LNCAP (cell line): ENCODE data around the gene TOMM20.
A peak's percentile ranks its signal among the peaks of the same experiment; 100 is the strongest.

Experiments used
- TF ChIP-seq, protein P1 (sequence below): fragments of 450-650 bp; IDR thresholded peaks from 2 replicates; pipeline ENCODE4 v1.5.1; 2017; ENCODE audit warnings: mild to moderate bottlenecking

The TOMM20 gene

DNA sequence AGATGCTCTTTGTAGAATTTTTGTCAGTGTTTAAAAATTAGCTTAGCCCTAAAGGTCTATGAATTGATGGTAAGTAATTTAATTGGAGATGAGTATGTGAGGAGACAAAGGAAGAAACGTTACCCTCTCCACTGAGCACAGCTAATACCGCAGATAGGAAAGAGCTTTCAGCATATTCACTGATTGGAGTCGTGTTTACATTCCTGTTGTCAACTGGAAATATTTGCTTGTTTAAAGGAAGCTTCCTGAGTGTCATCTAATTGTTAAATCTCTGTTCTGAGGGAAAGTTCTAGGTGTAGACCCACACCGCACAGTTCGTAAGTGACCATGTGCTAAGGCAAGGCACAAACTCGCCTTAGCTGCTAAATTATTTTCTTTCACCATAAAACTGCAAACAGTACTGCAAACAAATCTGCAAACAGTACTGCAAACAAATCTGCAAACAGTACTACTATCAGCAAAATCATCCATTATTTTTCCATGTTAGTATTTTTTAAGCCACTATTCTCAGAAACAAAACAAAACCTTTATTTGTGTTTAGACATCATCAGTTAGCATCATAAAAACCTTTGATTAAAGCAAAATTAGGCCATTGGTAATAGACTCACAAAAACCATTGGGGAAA is 32.6 kb downstream of the TOMM20 start:
- TF ChIP-seq, protein P1, sequence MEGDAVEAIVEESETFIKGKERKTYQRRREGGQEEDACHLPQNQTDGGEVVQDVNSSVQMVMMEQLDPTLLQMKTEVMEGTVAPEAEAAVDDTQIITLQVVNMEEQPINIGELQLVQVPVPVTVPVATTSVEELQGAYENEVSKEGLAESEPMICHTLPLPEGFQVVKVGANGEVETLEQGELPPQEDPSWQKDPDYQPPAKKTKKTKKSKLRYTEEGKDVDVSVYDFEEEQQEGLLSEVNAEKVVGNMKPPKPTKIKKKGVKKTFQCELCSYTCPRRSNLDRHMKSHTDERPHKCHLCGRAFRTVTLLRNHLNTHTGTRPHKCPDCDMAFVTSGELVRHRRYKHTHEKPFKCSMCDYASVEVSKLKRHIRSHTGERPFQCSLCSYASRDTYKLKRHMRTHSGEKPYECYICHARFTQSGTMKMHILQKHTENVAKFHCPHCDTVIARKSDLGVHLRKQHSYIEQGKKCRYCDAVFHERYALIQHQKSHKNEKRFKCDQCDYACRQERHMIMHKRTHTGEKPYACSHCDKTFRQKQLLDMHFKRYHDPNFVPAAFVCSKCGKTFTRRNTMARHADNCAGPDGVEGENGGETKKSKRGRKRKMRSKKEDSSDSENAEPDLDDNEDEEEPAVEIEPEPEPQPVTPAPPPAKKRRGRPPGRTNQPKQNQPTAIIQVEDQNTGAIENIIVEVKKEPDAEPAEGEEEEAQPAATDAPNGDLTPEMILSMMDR = no peak

DNA sequence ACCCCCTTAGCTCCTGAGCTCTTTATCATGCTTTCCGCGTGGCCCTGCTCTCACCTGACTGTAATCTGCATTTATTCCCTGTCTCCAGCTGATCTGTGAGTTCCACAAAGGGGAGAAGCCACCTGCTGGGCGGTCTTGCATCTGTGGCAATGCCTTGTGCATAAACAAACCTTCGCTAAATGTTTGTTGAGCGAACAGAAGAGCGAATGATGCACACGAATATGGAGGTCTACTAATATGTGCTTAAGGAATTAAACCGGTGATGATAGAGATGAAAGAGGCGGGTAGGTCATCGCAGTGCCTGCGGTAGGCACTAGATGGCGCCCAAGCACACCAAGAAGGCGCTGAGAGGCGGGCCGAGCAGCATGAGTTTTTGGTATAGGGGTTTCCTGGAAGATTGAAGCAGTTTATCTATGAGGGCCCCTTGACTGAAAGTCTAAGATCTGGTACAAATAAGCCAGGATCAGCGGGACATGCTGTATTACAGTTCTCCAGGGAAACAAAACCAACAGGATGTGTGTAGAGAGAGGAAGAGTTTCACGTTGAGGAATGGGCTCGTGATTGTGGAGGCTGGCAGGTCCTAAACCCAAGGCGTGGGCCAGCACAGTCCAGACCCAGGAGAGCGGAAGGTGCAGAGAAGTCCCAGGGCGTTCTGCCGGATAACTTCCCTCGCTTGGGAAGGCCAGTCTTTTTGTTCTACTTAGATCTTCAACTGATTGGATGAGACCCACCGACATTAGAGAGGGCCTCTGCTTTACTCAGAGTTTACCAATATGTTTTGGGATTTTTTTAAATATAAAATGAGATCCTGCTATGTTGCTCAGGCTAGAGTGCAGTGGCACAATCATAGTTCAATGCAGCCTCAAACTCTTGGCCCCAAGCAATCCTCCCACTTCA is 34.7 kb downstream of the TOMM20 start:
- TF ChIP-seq, protein P1 = peak; percentile 99

DNA sequence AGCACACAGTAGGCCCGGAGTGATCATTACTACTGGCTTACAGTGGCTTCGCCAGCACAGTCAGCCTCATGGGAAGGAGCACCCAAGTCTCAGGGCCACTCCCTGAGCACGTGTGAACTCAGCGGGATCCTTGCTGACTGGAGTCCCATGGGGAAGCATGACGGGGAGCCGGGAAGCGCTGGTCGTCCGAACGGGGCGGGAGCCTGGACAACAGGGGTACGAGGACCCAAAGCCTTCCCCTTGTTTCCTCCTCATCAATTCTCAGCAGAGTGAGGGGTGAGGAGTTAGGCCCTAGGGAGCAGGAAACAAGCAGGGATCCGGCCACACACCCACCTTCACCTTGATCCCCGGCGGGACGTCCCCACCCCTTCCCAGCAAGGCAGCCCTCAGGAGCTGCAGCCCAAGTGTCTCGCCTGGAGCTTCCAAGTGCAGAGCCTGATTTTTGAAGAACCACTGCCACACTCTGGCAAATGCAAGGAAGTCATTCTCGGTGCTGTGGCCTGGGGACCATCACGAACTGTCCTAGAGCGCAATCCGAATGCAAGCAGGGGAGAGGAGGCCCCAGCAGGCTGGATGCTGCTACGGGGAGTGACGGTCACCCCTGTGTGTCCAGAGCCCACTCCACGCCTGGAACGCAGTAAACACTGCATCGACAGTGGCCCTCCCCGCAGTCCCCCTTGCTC is 35.5 kb downstream of the TOMM20 start:
- TF ChIP-seq, protein P1 = no peak

DNA sequence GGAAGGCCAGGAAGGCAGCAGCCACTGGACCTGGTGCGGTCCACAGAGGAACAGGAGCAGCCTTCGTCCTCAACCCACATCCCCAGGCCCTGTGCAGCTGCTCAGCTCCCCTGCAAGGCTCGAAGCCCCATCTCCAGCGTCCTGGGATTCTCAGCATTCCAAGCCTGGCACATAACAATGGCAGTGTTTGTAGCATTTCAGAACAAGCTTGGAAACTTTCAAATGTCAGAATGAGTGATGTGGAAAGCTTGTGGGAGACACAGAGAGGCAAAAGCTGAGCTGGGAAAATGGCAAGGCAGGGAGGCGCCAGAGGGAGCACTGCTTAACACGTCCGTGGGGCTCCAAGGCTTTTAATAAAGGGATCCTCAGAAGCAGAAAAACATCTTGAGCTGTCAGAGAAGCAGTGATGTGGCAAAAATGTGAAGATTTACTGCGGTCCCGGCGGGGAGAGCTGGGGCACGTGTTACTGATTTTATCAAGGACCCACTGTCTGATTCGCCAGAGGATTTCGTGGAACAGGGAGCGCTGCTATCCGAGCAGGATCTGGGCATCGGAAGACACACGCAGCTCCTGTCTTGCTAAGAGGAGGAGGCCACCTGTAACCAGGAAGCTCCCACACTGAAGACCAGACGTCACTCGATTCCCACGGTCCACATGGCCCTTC is 38.1 kb downstream of the TOMM20 start:
- TF ChIP-seq, protein P1 = no peak

DNA sequence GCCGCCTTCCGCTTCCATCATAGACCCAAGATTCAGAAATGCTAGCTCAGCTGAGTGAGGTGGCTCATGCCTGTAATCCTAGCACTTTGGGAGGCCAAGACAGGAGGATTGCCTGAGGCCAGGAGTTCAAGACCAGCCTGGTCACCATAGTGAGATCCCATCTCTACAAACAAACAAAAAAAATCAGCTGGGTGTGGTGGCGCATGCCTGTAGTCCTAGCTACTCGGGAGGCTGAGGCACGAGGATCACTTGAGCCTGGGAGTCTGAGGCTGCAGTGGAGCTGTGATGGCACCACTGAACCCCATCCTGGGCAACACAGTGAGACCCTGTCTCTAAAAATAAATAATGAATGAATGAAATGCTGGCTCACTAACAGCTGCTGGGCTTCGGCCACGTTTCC is 39.7 kb downstream of the TOMM20 start:
- TF ChIP-seq, protein P1 = no peak

DNA sequence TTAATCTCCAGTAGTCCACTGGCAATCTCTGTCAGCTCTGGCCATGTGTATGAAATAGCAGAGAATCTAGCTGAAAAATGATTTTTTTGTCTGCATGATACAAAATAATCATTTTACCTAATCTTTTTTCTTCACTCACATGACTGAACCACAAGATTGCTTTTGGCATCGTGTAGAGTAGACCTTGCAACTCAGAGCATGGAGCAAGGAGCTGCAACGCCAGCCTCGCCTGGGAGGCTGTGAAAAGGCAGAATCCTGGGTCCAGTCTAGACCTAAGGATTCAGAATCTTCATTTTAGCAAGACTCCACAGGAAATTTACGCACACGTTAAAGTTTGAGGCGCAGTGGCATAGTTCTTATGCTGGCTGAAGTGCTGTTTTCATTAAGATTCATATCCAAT is 40.2 kb downstream of the TOMM20 start:
- TF ChIP-seq, protein P1 = no peak

DNA sequence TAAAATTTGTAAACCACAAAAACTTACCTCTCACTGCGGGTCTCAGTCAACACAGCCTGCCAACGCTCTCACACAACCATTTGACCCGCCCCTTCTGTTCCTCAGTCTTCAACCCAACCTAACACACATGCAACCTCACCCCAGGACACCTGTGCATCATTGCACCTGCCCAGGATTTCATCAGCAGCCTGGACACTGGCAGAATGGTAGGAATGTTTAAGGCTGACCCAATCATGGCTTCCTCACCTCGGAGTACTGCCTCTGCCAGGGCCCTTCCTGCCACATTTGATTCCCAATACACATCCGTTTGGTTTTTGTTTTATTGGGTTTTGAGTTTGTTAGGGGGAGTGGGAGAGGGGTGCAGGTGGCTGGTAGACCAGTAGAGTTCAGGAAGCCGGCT is 40.7 kb downstream of the TOMM20 start:
- TF ChIP-seq, protein P1 = no peak
